ENCODE data around the gene TCFL5.

DNA sequence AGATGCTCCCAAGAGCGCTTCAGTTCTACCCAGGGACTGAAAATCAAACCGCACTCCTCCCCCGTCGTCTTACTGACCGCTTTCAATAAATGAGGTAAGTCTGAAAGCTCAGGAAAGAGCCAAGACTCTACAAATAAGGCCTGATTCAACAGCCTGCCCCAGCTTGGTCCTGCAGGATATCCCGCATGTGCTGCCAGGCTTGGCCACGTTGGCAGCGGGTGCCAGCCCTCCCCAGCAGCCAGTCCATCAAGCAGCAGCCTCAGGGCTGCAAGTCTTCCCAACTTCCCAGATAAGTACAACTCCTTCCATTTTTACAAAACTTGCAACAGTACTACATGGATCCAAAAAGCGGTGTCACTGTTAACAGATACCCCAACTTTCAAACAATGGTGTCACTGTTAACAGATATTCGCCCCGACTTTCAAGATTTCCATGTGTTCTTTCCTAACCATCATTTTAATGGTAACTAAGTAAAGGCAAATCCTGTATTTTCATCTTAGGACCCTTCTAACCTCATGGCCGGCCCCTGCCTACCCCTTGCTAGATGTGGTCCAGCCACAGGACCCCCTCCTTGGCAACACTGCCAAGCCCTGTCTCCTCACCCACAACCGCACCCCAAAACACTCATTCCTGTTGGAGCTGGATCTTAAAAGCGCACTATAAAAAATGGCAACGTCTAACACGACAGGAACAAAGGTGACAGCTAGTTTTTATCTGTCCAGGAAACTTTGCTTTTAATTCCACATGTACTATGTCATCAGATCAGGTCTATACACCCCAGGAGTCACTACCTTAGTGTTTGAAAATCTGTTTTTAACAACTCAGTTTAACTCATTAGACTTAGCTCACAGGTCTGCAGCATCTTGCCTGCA is 36.7 kb upstream of the TCFL5 start:
- TF ChIP-seq, protein P1, sequence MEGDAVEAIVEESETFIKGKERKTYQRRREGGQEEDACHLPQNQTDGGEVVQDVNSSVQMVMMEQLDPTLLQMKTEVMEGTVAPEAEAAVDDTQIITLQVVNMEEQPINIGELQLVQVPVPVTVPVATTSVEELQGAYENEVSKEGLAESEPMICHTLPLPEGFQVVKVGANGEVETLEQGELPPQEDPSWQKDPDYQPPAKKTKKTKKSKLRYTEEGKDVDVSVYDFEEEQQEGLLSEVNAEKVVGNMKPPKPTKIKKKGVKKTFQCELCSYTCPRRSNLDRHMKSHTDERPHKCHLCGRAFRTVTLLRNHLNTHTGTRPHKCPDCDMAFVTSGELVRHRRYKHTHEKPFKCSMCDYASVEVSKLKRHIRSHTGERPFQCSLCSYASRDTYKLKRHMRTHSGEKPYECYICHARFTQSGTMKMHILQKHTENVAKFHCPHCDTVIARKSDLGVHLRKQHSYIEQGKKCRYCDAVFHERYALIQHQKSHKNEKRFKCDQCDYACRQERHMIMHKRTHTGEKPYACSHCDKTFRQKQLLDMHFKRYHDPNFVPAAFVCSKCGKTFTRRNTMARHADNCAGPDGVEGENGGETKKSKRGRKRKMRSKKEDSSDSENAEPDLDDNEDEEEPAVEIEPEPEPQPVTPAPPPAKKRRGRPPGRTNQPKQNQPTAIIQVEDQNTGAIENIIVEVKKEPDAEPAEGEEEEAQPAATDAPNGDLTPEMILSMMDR (IDR thresholded peaks at IDR 0.05) = no peak
- TF ChIP-seq EP300 (IDR thresholded peaks at IDR 0.05) (no peak), POLR2AphosphoS5 (IDR thresholded peaks at IDR 0.05) (no peak)
